ENCODE measurements around the gene DNAH1. TPM values are rescaled to one million over a fixed set of nuclear protein-coding genes. Genes with fewer than 3 reads are reported as not detected.

The DNAH1 gene
- total and polyA plus RNA-seq, 2 experiments from 2014 or later: 0.81 to 3.6 TPM

DNA sequence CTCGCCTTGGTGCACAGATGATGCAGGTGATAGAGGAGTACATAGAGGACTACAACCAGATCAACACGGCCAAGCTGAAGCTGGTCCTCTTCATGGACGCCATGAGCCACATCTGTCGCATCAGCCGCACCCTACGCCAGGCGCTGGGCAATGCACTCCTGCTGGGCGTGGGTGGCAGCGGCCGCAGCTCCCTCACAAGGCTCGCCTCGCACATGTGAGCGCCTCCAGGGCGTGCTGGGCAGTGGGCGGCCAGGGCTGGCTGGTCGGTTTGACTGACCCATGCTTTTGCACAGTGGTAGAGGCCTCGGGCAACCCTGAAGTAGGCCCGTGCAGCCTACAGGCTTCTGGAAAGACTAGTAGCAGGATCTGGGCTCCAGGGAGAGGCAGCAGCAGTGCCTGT is 65.5 kb downstream of the DNAH1 start:
- H3K4me1 ChIP-seq (ENCODE audit: low read depth): no peaks in the 10 kb centered on the region
- H3K27ac ChIP-seq: no peak overlapping the region
- H3K27me3 ChIP-seq: no peaks in the 10 kb centered on the region
- no peak for DNase-seq (ENCODE audit: low read depth in 1 of 2, low spot score in 1 of 2)
- no peaks in the 10 kb centered on the region for H3K36me3 ChIP-seq
- no peak overlapping the region for H3K4me3 ChIP-seq
- no peaks in the 10 kb centered on the region for H3K9me3 ChIP-seq (ENCODE audit: low read depth)
- TF ChIP-seq, protein P1, sequence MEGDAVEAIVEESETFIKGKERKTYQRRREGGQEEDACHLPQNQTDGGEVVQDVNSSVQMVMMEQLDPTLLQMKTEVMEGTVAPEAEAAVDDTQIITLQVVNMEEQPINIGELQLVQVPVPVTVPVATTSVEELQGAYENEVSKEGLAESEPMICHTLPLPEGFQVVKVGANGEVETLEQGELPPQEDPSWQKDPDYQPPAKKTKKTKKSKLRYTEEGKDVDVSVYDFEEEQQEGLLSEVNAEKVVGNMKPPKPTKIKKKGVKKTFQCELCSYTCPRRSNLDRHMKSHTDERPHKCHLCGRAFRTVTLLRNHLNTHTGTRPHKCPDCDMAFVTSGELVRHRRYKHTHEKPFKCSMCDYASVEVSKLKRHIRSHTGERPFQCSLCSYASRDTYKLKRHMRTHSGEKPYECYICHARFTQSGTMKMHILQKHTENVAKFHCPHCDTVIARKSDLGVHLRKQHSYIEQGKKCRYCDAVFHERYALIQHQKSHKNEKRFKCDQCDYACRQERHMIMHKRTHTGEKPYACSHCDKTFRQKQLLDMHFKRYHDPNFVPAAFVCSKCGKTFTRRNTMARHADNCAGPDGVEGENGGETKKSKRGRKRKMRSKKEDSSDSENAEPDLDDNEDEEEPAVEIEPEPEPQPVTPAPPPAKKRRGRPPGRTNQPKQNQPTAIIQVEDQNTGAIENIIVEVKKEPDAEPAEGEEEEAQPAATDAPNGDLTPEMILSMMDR (IDR thresholded peaks at IDR 0.05; ENCODE audit: low read depth, low read length): no peak

DNA sequence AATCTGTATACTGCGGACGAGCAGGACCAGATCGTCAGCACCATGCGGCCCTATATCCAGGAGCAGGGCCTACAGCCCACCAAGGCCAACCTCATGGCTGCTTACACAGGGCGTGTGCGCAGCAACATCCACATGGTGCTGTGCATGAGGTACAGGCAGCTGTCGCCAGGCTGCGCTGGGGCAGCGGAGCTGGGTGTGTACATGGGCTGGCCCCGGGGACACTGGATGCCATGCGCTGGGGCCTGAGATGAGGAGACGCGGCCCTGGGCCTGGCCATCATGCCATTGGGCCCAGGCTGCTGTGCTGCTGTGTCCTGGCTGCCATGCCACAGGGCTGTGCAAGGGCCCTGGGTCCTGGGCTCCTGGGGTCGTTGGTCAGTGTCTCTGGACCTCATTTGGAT is 67.3 kb downstream of the DNAH1 start:
- no peak for DNase-seq (ENCODE audit: low read depth in 1 of 2, low spot score in 1 of 2)
- no peak overlapping the region for H3K27ac ChIP-seq
- H3K27me3 ChIP-seq: no peaks in the 10 kb centered on the region
- H3K4me3 ChIP-seq: no peak overlapping the region
- no peaks in the 10 kb centered on the region for H3K9me3 ChIP-seq (ENCODE audit: low read depth)
- TF ChIP-seq, protein P1 (IDR thresholded peaks at IDR 0.05; ENCODE audit: low read depth, low read length): no peak
- no peaks in the 10 kb centered on the region for H3K4me1 ChIP-seq (ENCODE audit: low read depth)
- H3K36me3 ChIP-seq: no peaks in the 10 kb centered on the region

DNA sequence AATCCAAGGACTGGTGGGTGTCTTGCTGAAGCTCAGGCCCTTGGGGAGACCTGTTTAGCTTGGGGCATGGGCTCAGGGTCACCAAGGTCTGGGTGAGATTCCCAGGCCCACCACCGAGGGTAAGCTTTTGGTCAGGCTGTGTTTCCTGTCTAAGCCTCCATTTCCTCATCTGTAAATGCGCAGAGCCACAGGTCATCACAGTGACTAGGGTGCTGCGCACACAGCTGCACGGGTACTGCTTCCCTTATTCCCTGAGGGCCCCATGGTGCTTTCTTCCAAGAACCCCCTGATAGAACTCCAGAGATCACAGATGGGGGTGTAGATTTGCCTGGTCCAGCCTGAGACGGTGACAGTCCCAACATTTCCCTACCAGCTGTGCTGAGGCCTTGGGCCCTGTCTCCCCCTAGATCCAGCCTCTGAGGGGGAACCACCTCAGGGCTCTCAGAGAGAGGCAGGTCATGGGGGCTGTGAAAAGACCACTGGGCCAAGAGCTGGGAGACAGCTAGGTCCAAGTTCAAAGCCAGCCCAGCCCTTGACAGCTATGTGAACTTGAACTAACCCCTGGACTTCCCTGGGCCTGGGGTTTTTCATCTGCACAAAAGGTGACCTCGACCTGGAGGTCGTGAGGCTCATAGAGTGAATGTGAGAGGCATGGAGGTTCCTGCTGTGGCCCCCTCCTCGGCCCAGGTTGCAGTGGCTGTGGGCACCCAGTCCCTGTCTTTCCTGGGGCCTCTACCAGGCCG is 68.1 kb downstream of the DNAH1 start:
- TF ChIP-seq, protein P1 (IDR thresholded peaks at IDR 0.05; ENCODE audit: low read depth, low read length): no peak

DNA sequence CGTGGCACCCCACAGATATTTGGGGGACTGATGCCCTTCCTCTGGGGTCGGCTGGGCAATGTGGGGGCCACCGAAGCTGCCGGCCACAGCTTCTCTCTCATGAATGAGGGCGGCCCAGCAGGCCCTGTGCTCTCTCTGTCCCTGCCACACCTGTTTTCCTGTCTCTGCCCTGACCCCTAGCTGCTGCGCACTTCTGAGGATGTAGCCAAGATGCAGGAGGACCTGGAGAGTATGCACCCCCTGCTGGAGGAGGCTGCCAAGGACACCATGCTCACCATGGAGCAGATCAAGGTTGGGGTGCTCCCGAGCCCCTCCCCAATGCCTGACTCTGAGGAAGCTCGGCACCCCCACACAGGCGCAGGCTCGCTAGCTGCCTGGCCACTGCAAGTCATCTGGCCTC is 69.0 kb downstream of the DNAH1 start:
- TF ChIP-seq, protein P1 (IDR thresholded peaks at IDR 0.05; ENCODE audit: low read depth, low read length): peak; percentile 52
- H3K27me3 ChIP-seq: no peaks in the 10 kb centered on the region
- no peak overlapping the region for H3K27ac ChIP-seq
- no peaks in the 10 kb centered on the region for H3K9me3 ChIP-seq (ENCODE audit: low read depth)
- DNase-seq (ENCODE audit: low read depth in 1 of 2, low spot score in 1 of 2): peak; percentile 30 to 69
- H3K36me3 ChIP-seq: no peaks in the 10 kb centered on the region
- no peaks in the 10 kb centered on the region for H3K4me1 ChIP-seq (ENCODE audit: low read depth)
- no peak overlapping the region for H3K4me3 ChIP-seq

More for the DNA sequence above, 68.1 kb downstream of the DNAH1 start:
- Histone ChIP-seq H3K27ac (no peak overlapping the region), H3K4me1 (ENCODE audit: low read depth) (no peaks in the 10 kb centered on the region), H3K36me3 (no peaks in the 10 kb centered on the region), H3K9me3 (ENCODE audit: low read depth) (no peaks in the 10 kb centered on the region), H3K4me3 (no peak overlapping the region), H3K27me3 (no peaks in the 10 kb centered on the region)
- no peak for DNase-seq (ENCODE audit: low read depth in 1 of 2, low spot score in 1 of 2)

DNA sequence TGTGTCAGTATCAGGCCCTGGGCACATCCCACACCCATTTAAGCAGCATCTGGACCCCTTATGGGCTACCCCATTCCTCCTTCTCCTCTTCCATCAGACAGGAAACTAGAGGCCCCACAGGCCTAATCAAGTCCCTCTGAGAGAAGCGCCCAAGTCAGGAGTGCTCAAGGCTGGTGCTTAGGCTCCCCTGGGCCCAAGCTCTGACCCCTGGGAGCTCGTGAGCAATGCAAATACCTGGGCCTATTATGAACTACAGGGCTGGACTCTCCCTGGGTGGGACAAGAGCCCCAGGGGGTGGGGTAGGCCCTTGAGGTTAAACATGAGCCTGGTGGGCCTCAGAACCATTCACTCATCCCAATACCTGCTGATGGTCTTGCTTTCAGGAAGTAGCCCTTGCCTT is 71.4 kb downstream of the DNAH1 start:
- H3K4me1 ChIP-seq (ENCODE audit: low read depth): no peaks in the 10 kb centered on the region
- no peaks in the 10 kb centered on the region for H3K9me3 ChIP-seq (ENCODE audit: low read depth)
- DNase-seq (ENCODE audit: low read depth in 1 of 2, low spot score in 1 of 2): no peak
- TF ChIP-seq, protein P1 (IDR thresholded peaks at IDR 0.05; ENCODE audit: low read depth, low read length): no peak
- H3K4me3 ChIP-seq: no peak overlapping the region
- H3K27me3 ChIP-seq: no peaks in the 10 kb centered on the region
- no peak overlapping the region for H3K27ac ChIP-seq
- H3K36me3 ChIP-seq: no peaks in the 10 kb centered on the region
